Hematopoietic multipotent progenitor cell treated with erythropoietin and hydrocortisone succinate and interleukin-3 and kit ligand, for 8 days (in vitro differentiated cells): Measurements from ENCODE around the gene ZPBP2.

Experiments
- DNase-seq: peaks from one replicate; pipeline ENCODE4 v3.0.0-alpha.2; 2015

ZPBP2 gene

DNA sequence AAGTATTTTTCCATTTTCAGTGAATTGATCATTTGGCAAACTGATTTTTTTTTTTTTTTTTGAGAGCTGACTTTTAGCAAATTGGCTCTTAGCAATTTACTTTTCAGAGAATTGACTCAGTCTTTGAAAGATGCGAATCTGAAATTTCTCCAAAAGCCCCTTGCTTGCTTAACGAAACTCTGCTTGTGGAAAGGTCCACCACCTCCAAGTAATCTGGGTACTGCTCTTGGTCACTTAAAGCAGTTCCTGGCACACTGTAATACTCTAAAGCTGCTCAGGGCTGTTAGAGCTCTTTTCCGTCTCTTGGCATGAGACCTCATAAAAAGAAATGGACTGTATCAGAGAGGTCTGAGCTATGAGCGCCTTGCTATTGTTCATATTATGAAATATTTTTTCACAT lies 47.6 kb downstream of the ZPBP2 start:
- no peak for DNase-seq

DNA sequence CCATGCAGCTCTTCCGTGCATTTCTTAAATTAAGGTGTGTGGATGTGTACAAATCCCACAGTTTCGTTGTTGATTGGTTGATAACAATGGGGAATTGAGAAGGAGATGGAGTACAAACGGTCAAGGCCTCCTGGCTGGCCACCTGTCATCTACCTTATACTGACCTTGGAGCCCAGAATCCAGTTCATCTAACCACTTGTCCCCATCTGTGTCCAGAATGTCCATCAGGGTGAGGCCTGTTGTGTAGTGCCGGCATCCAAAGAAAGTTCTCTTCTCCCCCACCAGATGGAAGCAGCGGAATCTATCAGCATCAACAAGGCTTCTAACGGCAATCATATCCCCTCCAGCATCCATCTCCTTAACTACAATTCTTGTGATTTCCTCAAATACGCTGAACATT lies 48.9 kb downstream of the ZPBP2 start:
- DNase-seq, result no peak

DNA sequence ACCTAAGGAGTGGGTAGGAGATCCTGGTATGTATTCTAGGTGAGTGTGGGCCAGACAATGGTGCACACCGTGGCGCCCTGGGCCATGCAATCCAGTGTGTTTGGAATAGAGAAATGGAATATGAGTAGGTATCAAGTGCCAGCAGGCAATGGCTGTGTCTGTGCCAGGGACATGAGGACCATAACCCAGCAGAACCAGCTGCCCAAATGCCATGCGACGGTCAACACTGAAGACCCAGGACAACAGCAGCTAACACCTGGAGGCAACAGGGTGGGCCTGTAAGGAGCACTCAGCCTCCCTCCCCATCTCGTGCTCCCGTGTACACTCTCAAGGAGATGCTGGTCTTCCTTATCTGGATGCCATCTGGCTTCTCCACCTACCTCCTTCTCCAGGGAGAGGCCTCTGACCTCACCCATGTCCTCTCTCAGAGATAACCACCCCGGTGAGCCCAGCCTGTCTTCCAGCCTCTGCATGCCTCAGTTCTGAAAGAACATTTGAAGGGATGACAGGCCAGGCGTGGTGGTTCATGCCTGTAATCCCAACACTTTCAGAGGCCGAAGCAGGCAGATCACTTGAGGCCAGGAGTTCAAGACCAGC lies 51.2 kb downstream of the ZPBP2 start:
- DNase-seq, result peak; percentile 82

DNA sequence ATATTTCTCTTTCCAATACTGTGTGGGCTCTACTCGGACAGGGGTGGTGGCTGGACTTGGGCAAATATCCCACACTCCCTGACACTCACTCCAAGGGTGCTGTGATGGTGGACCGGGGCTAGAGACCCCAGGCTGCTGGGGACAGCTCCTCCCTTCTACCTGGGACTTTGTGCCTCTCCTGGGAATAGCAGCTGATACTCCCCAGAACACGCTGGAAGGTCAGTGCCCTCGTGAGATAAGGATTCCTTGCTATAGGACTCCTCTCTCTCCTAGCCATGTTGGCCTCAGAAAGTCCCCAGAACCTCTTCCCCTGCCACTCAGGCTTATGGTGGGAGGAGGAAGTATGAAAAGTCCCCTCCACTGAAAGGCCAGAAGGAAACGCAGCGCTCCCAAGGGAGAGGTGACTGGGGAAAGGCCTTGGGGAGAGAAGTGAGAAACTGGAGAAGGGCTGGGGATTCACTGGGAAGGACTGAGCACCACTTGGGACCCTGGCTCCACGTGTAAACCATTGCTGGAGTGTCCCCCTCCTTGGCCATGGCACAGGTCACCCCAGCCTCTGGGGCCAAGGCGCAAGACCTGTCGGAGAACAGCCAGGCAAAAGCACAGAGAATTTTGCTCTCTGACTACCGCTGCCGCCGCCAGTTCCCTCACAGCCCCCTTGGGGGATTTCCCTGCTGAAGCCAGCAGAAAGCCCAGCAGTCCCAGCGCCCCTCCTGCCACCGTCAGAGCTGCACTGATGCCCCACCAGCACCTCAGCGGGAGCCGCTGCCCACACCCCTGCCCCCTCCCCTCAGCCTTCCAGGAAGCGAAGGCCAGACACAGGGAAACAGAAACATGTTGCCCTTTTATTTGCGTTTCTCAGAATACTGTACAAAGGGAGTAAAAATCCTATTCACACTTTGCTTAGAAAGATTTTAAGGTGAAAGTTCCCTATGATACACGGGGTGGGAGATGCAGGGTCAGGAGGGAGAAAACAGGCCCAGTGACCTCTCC lies 52.5 kb downstream of the ZPBP2 start:
- DNase-seq, result no peak

DNA sequence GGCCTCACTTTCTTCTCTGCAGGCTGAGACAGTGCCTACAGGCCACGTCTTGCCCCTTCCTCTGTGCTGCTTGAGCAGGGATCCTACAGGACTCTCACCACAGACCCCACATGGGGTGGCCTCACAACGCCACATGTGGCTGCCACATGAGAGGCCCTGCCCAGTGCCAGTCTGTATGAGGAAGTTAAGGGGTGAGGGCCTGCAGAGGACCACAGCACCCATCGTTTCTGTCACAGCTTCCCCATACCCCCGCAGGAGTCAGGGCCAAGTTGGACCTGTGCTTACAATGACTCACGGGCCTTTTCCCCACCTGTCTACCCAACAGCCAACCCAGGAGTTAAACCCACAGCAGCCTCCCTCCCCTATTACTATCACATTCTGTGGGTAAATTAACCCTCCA lies 53.3 kb downstream of the ZPBP2 start:
- DNase-seq, result no peak

DNA sequence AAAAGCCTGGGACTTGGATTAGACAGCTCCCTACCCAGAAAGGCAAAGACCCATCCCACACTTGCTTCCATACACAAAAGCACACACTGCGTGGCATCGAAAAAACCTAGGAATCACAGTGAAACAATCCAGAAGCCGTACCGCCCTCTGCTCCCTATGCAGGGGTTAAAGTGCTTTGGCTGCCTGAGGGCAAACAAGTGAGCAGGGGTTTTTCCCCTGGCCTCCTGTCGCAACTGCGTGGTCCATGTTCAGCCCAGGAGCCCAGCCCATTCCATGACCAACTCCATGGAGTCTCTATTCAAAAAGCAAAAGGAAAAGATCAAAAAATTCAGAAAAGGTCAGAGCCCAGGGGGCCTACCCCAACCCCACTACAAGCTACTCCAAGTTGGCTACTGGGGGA lies 54.0 kb downstream of the ZPBP2 start:
- DNase-seq, result no peak

DNA sequence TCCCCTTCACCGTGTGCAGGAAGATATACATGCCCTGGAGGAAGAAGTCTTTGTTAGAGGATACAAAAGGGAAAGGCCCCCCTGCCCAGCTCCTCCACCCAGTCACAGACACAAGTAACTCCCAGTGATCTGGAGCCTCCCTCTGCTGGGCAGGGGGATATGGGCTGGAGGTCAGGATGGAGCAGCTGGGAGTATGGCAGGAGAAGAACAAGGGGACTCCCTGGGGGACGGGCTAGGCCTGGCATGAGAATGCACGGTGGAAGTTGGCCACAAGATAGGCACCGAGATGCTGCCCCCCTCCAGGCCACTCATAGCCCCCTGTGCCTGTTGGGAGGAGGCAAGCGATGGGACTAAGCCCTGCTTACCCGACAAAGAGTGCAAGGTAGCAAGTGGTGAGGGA lies 55.2 kb downstream of the ZPBP2 start:
- no peak for DNase-seq

DNA sequence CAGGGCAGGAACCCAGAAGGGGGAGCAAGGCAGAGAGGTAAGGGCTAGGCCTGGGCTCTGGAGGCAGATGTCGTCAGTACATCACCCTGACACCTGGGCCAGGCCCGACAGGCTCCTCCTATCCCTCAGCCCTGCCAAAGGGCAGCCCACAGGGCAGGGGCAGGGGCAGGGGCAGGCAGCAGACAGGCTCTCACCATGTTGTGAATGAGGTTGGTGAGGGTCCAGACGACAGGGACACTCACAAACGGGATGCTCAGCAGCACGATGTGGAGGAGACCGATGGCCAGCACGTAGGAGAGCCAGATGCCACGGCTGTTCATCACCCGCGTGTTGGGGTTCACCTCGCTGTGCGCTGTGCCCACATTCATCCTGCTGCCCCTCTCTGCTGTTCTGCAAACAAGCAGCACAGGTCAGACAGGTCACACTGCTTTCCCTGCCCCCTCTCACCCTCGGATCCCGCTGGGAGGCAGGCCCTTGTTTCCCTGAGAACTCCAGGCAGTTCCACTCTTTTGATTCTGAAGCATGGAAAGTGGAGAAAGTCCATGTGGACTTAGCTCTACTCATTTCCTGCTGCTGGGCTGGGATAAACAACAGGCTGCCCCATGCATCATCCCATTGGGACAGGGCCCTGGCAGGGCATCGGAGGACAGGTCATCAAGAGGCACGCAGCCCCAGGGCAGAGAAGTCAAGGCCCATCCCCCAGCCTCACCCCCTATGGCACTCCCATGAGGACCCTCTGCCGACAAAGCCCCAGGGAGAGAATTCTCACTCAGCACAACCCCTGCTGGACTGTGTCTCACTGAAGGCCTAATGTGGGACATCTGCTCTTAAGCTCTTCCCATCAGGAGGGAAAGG lies 56.1 kb downstream of the ZPBP2 start:
- no peak for DNase-seq

DNA sequence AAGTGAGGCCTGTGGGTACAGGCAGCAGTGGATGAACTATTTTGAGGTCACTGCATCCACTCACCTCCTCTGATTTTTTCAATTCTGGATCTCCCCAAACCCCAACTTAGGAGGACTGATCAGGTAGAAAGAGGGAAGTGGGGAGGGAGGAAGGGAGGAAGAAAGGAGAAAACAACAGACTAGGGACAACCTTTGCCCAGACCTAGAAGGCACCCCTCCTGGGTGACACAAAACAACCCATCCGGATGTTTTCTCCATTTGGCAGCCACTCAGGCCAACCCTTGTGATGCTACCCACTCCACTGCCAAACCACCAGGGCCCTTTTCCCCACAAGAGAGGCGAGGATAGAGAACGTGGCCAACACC lies 56.7 kb downstream of the ZPBP2 start:
- no peak for DNase-seq

DNA sequence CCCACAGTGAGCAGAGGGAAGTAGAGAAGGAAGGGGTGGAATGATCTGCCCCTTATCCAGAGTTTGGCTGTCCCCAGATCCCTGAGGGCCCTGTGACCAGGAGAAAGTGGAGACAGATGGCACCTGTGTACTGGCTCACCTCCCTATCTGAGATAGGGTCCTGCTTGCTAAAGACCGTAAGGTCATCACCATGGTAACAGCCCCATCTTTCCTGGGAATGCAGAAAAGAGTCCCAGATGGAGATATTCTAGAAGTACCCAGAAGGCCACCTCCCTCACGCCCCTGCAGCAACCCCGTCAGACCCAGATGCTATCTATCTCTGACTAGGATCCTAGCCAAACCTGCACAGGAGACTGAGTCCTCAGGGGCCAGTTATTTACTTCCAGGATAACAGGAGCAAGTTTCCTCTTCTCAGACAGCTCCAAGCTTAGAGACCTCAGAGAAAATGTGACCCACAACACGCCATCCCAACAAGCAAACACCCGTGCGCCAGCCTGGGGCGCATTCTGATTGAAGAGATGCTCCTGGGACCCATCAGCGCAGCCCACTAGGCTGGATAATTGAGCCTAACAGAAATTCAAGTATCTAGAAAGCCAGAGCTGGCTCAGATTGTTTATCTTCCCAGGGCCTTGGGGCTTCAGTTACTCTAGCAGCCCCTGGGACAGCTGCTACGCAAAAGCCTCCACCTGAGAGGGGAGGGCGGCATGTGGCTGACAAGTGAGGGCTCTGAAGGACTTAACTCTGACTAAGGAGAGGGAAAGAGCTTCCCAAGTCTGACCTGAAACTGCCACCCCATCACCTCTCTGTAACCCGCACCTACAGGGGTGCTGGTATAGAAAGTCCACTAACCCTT lies 57.5 kb downstream of the ZPBP2 start:
- no peak for DNase-seq

DNA sequence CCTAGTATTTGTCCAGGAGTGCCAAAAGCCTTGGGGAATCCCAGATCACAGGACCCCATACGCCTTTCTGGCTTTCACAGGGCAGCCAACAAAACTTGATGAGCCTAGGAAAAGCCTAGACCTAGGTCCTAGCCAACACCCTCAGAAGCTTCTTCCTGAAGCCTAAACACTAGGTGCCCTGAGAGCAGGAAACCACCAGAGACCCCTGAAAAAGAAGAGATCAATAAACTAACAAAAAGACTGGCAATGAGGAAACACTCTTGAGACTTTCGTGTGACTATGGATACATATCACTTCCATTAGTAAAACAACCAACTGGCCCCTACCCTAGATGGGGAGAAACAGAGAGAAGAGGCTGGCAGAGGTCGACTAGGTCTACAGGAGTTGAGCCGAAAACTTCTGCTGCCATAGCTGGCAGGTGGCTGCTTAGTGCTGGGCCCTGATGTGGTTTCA lies 58.2 kb downstream of the ZPBP2 start:
- no peak for DNase-seq

DNA sequence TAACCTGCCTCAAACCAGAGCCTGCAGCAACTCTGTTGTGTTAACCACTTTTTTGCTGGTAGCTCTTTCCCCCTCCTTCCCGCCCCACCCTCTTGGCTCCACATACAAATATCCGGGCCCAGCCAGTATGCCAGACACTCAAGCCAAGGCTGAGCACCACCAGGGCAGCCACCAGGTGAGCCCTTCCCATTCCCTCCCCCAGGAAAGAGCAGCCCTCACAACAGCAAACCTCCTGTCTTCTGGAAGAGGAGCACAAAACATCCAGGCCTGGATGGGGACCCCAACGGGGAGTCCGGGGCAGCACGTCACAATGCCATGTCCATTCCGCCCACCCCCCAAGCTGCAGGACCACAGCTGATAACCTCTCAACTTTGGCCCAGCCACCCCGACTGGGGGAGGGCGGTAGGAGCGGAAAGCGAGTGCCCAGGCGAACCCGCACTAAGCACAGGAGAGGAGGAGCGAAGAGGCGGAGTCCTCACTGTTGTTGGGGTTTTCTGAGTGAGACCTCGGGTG lies 58.6 kb downstream of the ZPBP2 start:
- peak; percentile 51 for DNase-seq
